Stimulated activated CD4-positive, alpha-beta T cell treated with anti-CD3 and anti-CD28 coated beads, Interleukin-4, amount 100 ng/mL, for 1 hour (primary cell): ENCODE data around the gene AIFM2.
"Not testable (repeated sequence)": the region's sequence is repeated elsewhere in the genome, so short reads cannot be mapped to it uniquely, and the experiment has no call there.

Experiments used
- DNase-seq: peaks from one replicate; pipeline ENCODE4 v3.0.0-alpha.2; 2020

The AIFM2 gene

DNA sequence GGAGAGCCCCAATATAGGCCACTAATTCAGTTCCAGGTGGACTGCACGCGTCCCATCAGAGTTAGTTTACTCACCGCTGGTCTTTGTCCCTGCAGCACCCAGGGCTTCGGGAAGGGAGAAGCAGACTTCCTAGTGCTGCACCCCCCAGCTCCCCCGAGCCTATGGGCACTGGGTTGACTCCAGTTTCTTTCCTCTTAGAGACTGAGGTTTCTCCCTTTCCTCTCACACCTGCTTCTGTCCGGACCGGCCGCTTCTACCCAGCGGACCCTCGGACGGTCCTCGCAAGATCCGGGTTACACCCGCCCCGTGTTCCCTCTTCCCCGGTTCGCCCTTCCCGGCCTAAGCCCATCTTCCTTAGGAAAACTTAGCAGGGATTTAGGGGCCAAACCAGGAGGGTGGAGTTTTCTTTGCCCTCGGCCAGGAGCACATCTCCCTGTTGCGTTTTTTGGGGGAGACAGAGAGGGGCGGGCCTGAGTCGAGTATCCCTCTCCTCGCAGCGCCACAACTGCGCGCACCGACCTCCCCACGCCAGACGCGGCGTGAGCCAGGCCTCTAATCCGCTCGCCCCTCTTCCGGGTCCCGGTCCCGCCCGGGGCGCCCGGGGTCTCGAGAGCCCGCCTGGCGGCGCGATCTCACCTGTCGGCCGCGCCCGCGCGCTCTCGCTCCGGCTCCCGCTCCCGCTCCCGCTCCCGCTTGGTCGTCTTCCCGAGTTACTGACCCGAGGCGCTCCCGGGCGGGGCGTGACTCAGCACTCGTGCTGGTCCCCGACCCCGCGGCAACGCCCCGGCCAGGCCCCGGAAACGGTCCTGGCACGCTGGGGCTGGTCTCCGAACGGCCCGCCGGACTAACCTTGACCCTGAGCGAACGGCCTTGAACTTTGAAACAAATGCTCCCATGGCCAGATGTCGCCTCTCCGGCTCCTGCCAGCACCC lies at the start of gene AIFM2:
AIFM2 (minus strand) TSS at position 728 of the 932 bp plus-strand sequence. CDS start 8,741 bp downstream, outside the sequence.
- DNase-seq, result peak; percentile 40

DNA sequence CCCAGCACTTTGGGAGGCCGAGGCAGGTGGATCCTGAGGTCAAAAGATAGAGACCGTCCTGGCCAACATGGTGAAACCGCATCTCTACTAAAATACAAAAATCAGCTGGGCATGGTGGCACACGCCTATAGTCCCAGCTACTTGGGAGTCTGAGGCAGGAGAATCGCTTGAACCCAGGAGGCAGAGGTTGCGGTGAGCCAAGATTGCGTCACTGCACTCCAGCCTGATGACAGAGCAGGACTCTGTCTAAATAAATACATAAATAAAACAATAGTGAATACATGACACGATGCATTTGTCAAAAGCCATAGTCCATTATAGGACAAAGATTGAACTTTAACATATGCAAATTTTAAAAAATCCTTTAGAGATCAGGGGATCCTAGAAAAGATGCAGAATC lies 46.6 kb upstream of the AIFM2 start:
- not testable (repeated sequence) for DNase-seq

DNA sequence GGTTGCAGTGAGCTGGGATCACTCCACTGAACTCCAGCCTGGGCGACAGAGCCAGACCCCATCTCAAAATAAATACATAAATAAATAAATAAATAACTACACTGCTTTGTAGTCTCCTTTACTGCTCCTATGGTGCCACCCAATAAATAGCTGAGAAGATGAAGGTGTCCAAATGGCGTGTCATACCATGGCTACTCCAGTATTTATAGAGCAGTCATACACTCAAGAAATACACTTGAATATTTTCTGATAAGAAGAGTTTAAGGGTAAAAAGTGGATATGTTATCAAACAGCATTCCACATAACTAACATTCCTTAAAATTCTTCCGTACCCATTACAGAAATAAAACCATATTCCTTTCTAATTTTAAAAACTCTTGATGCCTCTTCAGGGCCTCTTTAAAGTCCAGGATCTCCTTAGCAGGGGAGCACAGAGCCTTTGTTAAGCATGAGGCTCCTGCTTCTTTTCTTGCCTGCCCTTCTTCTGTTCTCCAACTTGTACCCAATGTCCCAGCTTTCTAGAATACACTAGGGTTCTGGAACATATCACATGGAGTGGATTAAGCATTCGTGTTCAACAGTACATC lies 45.6 kb upstream of the AIFM2 start:
- no peak for DNase-seq

DNA sequence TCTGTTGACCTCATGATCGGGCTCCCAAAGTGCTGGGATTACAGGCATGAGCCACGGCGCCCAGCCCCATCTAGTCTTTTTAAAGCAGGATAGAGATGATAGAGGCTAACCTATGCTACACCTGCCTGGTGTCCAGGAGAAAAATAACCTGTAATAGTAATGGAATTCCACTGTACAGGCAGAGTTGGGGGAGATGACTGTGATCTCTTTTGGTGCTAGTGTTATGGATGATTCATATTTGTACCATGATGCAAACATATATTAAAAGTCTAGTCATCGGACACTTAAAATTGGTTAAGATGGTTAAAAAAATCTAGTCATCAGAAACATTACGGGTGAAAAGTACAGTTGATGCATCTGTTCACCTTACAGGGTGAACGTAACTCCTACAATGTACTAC lies 43.8 kb upstream of the AIFM2 start:
- no peak for DNase-seq

DNA sequence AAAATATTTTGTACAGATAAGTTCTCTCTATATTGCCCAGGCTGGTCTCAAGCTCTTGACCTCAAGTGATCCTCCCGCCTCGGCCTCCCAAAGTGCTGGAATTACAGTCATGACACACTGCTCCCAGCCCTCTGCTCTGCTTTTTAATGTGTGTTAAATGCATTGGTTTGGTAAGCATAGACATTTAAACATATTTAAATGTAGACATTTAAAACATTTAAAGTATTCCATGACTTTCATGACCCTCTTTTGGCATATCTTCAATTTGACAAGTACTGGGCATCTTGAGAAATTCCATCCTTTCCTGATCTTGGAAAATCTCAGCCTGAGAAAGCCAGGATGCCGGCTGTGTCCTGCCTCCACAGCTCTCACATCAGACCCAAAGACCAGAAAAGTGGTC lies 42.9 kb upstream of the AIFM2 start:
- DNase-seq, result no peak

DNA sequence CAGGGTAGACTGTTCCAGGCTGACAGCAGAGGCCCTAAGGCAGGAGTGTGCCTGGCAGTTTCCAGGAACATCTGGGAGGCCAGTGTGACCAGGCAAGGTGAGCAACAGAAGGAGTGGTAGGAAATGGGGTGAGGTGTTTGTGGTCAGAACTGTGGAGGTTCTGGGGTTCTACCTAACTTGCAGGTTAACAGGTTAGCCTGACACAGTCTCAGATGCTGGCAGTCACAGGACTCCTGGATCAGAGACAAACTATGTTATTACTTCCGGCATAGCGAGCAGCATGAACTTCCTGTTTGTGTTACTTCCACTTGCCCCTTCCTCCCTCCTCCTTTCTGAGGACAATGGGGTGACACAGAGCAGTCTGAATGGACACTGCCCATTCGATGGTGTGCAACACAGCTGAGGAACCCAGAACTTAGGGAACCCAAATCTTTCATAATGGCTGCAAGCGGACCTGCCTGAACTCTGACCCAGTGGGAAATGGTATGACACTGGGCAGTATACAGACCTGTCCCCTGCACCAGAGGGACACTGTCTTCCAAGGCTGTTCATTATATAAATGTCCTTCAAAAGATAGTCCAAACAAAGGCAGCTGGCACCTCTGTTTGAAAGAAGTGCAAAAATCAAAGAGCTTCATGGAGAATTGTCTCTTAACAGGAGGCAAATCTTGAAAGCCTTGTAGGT lies 41.6 kb upstream of the AIFM2 start:
- DNase-seq, result no peak

DNA sequence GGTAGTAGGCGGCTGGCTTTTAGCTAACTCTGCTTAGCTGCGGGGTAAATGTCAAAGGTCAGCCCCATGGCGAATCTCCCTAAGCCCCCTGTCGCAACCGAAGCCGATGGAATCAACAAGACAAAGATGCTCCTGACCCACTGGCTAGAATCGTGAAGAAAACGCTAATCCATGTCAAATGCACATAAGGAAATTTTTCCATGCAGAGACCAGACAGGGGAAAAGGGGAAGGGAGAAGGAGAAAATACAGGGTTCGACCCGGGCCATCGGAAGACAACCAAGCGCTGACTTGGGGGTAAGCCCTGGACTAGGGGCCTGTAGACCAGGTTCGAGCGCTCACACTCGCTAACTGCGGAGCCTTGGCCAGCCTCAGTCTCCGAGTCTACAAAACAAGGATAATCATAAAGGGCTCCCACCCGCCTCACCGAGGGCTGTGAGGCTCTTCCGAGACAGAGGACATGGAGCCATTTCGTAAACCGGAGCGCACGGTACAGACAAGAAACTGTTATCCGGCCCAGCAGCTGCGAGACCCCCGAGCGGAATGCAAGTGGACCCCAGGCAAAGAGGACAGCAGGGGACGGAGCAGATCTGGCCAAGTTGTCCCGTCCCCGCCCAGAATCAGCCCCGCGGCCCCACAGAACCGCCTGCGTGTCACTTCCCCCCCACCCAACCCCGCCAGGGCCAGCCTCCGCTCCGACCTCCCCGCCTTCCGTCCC lies 37.2 kb upstream of the AIFM2 start:
- DNase-seq, result no peak

DNA sequence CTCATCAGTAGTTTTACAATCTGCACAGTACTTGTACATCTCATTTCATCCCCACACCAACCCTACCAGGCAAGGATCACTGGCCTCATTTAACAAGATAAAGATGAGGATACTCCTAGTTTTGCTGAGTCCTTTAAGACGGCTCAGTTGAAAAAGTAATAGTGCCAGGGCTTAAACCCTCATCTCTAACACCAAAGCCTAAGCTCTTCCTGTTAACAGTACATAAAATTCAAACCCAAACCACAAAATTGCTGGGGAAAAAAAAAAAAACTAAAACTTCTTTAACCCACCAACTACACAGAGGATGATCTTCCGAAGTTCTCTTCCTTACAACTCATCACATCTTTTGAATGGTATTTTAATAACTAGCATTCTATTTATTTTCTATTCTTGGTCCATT lies 36.4 kb upstream of the AIFM2 start:
- DNase-seq, result no peak

DNA sequence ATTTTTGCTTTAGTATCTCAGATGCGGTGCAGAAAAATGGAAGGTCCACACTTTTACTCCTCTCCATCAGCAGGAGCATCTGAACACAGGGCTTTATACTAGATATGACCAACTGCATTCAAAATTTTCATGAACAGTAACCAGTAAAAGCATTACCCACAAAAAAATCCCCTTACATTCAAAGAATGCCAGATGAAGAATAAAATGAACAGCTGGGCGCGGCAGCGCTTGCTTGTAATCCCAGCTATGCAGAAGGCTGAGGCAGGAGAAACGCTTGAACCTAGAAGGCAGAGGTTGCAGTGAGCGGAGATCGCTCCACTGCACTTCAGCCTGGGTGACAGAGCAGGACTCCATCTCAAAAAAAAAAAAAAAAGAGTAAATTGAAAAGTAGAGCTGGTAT lies 34.6 kb upstream of the AIFM2 start:
- no peak for DNase-seq

DNA sequence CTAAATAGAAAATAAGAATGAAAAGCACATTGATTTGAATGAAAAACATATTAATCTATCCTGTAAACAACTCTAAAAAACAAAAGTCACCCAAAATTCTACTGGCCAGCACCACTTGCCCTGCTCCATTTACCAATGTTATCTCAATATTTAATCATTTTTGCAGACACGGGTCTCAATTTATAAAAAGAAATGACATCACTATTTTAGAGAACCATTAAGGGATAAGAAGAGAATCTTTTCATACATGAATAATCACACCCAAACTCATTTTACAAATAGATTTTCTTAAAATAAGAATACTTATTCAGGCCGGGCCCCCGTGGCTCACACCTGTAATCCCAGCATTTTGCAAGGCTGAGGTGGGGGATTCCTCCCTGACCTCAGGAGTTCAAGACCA lies 33.8 kb upstream of the AIFM2 start:
- DNase-seq, result no peak

DNA sequence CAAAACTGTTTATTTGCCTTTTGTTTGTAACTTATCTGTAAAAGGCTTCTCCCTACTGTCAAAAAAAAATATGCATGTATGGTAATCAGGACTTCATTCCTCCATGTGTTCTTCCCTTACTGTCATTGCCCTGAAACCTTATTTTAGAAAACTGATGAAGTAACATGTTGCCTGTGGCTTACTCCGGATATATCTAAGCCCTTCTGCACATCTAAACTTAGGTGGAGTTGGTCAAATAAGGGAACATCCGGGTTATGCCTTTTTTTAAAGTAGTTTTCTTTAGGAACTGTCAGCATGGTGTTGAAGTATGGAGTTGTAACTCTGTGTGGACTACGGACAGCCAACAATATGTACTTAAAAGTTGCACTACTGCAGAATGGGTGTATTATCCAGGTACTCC lies 31.5 kb upstream of the AIFM2 start:
- no peak for DNase-seq

DNA sequence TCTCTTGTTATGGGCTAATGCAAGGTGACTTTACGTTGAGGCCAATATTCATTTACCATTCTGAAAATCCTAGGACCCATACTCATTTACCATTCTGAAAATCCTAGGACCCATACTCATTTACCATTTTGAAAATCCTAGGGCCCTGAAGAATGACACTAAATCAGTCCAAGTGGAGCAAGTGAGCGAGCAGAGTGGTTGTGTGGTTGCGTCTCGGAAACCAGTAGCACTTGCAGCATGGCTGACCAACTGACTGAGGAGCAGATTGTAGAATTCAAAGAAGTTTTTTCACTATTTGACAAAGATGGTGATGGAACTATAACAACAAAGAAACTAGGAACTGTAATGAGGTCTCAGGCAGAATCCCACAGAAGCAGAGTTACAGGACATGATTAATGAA lies 30.8 kb upstream of the AIFM2 start:
- no peak for DNase-seq

DNA sequence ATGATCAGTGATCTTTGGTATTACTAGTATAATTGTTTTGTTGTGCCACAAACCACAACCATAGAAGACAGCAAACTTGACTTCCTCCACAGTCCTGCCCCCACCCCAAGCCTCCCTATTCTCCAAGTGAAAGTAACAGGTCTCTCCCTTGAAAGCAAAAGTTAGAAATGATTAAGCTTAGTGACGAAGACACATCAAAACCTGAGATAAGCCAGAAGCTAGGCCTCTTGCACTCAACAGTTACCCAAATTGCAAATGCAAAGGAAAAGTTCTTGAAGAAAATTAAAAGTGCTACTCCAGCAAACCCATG lies 30.2 kb upstream of the AIFM2 start:
- DNase-seq, result peak; percentile 52

DNA sequence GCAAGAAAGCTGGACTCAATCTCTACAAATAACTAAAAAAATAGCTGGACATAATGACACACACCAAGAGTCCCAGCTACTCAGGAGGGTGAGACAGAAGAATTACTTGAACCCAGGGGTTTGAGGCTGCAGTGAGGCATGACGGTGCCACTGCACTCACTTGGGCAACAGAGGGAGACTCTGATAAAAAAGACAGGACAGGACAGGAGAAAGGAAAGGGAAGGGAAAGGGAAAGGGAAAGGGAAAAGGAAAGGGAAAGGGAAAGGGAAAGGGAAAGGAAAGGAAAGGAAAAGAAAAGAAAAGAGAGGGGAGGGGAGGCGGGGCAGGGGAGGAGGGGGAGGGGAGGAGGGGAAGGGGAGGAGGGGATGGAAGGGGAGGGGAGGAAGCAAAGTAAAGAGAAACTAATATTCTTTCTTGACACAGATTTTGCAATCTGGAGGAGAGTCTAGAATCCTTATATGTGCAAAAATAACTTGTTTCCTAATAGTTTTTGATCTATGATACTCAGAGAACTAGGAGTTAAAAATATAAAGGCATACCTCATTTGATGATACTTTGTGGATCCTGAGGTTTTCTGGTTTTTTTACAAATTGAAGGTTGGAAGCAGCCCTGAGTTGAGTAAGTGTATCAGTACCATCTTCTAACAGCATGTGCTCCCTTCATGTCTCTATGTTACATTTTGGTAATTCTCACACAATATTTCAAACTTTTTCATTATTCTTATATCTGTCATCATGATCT lies 29.7 kb upstream of the AIFM2 start:
- DNase-seq, result no peak

DNA sequence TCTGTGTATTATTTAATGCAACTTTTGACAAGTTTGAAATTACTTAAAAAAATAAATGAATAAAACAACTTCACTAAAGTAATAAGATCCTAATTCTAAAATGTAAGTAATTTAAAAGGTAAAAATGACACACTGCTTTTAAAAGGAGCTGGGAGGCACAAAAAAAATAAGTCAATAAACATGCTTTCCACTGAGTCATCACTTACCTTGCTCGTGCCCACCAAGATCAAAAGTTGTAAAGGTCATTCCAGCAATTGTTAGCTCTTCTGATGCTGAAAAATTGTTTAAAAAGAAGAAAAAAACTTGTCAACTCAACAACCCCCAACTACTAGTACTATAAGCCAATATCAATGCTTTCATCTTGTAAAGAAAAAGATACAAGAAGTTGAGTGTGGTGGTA lies 28.2 kb upstream of the AIFM2 start:
- no peak for DNase-seq

DNA sequence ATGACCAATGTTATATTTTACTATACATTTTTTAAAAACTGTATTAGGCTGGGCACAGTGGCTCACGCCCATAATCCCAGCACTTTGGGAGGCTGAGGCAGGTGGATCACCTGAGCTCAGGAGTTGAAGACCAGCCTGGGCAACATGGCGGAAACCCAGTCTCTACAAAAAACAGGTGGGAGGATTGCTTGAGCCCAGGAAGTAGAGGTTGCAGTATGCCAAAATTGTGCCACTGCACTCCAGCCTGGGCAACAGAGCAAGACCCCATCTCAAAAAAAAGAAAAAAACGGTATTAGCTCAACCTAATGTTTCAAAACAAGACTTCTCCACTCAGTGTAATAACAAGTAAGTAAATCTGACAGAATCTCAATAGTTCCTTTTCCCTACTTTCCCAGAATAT lies 26.7 kb upstream of the AIFM2 start:
- not testable (repeated sequence) for DNase-seq

DNA sequence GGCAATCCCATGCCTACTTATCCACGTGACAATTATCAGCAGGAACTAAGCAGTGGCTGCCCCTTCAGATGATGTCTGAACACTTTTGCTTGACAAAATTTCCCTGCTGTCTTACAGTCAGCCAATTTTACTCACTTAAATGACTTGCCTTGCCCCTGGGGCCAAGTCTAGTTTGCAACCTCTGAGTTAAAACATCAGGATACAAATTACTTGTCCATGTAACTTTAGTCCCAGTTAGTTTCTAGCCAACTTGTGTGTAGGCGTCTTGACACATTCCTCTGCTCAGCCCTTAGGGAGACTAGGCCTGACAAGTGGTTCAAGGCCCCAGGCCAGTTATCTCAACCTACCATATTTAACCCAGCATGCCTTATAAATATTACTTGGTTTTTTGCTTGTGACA lies 25.5 kb upstream of the AIFM2 start:
- DNase-seq, result no peak

DNA sequence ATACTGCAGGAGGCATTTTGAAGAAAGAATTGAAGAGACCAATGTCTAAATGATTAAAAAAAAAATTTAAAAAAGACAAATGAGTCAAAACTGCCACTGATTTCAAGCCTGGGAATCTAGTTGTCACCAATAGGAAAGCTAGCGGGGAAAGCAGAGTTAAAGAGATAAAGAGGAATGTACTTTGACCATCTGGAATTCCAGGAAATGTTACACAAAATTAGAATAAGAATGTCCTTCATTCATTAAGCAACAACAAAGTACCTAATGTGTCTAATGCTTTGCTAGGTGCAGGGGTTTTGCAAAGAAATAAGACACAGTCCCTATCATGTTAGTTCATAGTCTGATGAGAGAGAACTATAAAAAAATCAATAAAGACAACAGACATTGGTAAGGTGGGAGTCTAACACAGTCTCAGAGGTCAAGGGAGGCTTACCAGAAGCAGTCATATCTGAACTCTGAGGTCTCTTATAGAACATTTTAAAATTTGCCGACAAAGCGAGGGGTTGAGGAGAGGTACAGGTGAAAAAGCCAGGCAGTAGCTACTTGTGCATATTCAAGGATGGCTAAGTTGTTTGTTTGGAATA lies 22.7 kb upstream of the AIFM2 start:
- no peak for DNase-seq

DNA sequence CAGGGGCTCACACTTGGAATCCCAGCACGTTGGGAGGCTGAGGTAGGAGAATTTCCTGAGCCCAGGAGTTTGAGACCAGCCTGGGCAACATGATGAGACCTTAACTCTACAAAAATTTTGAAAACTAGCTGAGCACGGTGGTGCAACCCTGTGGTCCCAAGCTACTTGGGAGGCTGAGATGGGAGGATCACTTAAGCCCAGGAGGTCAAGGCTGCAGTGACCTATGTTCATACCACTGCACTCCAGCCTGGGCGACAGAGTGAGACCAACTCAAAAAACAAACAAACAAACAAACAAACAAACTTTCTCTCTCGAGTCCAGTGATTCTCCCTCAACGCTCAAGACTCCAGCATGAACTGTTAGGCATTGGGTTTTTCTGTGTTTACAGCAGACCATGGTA lies 15.9 kb upstream of the AIFM2 start:
- DNase-seq, result no peak

DNA sequence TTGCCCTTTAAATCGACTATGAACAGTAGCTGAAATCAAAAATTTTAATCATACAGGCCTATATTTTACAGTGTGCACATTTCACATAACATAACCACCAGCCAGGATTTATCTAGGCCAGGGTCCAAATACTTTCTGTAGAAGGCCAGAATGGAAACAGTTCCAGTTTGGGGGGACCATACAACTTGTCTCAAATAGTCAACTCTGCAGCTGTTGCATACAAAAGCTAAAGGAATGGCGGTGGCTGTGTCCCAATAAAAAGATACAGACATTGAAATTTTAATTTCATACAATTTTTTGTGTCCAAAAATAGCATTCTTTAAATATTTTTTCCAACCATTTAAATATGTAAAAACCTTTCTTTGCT lies 14.6 kb upstream of the AIFM2 start:
- no peak for DNase-seq

DNA sequence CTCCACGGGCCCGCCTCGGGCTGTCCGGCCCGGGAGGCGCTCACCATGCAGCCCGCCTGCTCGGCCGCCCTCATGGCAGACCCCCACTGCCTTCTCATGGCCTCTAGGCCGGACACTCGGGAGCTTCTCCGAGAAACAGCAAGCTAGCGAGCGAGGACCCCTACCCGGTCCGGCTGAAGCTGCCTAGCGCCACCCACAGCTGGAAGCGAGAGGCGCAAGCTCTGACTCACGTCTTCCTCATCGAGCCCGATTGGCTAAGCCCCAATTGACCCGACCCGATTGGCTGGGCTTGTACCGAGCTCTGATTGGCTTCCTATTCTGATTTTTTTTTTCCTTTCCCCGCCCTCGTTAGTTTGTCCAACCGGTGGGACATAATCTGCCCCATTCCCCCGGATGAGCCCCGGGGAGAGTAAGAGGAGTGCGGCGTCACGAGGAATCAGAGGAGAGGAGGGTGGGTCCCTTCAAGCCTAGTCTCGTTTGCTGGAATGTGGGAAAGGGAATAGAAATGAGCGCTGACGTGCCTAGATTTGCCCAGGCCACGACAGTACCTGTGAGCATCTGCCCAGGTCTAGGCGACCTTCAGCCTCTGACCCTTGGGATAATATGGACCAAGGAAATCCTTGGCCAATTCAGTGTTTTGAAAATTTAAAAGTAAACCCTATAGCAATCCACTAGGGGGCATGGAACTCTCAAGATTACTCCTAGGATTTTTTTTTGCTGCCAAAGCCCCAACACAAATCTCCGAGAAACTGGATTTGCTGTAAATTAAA lies 14.0 kb upstream of the AIFM2 start, which contains the start of gene TYSND1:
TYSND1 (minus strand) TSS at position 212 of the 770 bp plus-strand sequence; CDS start at position 98, 114 bp downstream.
- peak; percentile 90 for DNase-seq
